Activated naive CD4-positive, alpha-beta T cell treated with anti-CD3 and anti-CD28 coated beads, Interleukin-2, amount 50 U/mL, for 16 hours (primary cell): ENCODE measurements around the gene SPG11.
"Not testable (repeated sequence)": the region's sequence is repeated elsewhere in the genome, so short reads cannot be mapped to it uniquely, and the experiment has no call there.

Experiments
- DNase-seq: peaks from one replicate; pipeline ENCODE4 v3.0.0-alpha.2; 2020

The SPG11 gene, protein sequence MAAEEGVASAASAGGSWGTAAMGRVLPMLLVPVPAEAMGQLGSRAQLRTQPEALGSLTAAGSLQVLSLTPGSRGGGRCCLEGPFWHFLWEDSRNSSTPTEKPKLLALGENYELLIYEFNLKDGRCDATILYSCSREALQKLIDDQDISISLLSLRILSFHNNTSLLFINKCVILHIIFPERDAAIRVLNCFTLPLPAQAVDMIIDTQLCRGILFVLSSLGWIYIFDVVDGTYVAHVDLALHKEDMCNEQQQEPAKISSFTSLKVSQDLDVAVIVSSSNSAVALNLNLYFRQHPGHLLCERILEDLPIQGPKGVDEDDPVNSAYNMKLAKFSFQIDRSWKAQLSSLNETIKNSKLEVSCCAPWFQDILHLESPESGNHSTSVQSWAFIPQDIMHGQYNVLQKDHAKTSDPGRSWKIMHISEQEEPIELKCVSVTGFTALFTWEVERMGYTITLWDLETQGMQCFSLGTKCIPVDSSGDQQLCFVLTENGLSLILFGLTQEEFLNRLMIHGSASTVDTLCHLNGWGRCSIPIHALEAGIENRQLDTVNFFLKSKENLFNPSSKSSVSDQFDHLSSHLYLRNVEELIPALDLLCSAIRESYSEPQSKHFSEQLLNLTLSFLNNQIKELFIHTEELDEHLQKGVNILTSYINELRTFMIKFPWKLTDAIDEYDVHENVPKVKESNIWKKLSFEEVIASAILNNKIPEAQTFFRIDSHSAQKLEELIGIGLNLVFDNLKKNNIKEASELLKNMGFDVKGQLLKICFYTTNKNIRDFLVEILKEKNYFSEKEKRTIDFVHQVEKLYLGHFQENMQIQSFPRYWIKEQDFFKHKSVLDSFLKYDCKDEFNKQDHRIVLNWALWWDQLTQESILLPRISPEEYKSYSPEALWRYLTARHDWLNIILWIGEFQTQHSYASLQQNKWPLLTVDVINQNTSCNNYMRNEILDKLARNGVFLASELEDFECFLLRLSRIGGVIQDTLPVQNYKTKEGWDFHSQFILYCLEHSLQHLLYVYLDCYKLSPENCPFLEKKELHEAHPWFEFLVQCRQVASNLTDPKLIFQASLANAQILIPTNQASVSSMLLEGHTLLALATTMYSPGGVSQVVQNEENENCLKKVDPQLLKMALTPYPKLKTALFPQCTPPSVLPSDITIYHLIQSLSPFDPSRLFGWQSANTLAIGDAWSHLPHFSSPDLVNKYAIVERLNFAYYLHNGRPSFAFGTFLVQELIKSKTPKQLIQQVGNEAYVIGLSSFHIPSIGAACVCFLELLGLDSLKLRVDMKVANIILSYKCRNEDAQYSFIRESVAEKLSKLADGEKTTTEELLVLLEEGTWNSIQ (N-terminal part only)

DNA sequence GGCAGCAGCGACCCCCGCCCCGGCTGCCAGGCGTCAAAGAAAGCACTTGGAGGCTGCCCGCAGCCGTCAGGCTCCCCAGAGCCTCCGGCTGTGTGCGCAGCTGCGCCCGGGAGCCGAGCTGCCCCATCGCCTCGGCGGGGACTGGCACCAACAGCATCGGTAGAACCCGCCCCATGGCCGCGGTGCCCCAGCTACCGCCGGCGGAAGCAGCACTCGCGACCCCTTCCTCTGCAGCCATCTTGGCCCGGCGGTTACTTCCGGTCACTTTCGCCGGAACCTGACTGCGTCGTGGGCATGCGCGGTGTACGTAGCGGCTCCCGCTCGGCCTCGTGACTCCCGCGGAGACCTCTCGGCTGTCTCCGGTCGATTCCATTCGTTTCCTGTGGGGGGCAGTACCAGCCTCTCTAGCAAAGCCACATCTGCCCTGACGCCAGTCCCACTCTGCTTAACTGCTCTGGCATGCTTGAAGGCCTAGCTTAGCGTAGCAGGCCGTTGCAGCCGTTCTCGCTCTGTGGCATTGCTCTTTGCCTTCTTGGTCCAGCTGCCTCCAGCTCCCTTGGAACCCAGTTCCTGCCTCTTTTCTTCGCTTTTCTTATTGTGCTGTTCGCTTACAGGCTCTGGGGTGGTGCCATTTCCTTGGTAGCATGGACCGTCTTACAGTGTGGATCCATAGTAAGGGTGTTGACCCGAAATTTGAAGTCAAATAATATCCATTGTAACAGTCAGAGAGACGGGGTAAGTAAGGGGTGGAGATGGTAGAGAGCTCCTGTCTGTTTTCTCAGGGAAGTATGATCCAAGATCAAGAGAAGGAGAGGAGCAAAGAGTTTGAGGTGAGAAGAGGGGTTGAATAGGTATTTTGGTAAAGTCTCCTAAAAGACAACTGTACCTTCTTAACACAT is at the start of gene SPG11:
SPG11 (minus strand) TSS at position 253 of the 899 bp plus-strand sequence; CDS start at position 238, 15 bp downstream.
- peak; percentile 95 for DNase-seq

DNA sequence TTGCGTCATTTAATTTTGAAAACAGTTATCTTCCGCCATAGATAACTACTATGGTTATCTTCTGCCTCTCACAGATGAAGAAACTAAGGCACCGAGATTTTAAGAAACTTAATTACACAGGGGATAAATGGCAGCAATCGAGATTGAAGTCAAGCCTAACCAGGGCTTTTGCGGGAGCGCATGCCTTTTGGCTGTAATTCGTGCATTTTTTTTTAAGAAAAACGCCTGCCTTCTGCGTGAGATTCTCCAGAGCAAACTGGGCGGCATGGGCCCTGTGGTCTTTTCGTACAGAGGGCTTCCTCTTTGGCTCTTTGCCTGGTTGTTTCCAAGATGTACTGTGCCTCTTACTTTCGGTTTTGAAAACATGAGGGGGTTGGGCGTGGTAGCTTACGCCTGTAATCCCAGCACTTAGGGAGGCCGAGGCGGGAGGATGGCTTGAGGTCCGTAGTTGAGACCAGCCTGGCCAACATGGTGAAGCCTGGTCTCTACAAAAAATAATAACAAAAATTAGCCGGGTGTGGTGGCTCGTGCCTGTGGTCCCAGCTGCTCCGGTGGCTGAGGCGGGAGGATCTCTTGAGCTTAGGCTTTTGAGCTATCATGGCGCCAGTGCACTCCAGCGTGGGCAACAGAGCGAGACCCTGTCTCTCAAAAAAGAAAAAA is 49.0 kb upstream of the SPG11 start:
- peak; percentile 72 for DNase-seq

DNA sequence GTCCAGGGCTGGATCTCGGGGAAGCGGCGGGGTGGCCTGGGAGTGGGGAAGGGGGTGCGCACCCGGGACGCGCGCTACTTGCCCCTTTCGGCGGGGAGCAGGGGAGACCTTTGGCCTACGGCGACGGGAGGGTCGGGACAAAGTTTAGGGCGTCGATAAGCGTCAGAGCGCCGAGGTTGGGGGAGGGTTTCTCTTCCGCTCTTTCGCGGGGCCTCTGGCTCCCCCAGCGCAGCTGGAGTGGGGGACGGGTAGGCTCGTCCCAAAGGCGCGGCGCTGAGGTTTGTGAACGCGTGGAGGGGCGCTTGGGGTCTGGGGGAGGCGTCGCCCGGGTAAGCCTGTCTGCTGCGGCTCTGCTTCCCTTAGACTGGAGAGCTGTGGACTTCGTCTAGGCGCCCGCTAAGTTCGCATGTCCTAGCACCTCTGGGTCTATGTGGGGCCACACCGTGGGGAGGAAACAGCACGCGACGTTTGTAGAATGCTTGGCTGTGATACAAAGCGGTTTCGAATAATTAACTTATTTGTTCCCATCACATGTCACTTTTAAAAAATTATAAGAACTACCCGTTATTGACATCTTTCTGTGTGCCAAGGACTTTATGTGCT is 48.4 kb upstream of the SPG11 start:
- peak; percentile 61 for DNase-seq

DNA sequence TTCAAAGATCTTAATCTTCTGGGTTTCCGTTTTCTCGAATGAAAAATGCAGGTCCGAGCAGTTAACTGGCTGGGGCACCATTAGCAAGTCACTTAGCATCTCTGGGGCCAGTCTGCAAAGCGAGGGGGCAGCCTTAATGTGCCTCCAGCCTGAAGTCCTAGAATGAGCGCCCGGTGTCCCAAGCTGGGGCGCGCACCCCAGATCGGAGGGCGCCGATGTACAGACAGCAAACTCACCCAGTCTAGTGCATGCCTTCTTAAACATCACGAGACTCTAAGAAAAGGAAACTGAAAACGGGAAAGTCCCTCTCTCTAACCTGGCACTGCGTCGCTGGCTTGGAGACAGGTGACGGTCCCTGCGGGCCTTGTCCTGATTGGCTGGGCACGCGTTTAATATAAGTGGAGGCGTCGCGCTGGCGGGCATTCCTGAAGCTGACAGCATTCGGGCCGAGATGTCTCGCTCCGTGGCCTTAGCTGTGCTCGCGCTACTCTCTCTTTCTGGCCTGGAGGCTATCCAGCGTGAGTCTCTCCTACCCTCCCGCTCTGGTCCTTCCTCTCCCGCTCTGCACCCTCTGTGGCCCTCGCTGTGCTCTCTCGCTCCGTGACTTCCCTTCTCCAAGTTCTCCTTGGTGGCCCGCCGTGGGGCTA is 47.8 kb upstream of the SPG11 start, which contains the start of the genes B2M and PATL2:
B2M (plus strand) TSS at position 422 of the 647 bp plus-strand sequence; CDS start at position 452, 30 bp downstream.
PATL2 (minus strand) TSS at position 228 of the 647 bp plus-strand sequence. CDS start 34,833 bp downstream, outside the sequence.
- DNase-seq: peak; percentile 92

DNA sequence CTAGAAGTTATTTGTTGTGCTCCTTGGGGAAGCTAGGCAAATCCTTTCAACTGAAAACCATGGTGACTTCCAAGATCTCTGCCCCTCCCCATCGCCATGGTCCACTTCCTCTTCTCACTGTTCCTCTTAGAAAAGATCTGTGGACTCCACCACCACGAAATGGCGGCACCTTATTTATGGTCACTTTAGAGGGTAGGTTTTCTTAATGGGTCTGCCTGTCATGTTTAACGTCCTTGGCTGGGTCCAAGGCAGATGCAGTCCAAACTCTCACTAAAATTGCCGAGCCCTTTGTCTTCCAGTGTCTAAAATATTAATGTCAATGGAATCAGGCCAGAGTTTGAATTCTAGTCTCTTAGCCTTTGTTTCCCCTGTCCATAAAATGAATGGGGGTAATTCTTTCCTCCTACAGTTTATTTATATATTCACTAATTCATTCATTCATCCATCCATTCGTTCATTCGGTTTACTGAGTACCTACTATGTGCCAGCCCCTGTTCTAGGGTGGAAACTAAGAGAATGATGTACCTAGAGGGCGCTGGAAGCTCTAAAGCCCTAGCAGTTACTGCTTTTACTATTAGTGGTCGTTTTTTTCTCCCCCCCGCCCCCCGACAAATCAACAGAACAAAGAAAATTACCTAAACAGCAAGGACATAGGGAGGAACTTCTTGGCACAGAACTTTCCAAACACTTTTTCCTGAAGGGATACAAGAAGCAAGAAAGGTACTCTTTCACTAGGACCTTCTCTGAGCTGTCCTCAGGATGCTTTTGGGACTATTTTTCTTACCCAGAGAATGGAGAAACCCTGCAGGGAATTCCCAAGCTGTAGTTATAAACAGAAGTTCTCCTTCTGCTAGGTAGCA is 47.0 kb upstream of the SPG11 start:
- DNase-seq: no peak

DNA sequence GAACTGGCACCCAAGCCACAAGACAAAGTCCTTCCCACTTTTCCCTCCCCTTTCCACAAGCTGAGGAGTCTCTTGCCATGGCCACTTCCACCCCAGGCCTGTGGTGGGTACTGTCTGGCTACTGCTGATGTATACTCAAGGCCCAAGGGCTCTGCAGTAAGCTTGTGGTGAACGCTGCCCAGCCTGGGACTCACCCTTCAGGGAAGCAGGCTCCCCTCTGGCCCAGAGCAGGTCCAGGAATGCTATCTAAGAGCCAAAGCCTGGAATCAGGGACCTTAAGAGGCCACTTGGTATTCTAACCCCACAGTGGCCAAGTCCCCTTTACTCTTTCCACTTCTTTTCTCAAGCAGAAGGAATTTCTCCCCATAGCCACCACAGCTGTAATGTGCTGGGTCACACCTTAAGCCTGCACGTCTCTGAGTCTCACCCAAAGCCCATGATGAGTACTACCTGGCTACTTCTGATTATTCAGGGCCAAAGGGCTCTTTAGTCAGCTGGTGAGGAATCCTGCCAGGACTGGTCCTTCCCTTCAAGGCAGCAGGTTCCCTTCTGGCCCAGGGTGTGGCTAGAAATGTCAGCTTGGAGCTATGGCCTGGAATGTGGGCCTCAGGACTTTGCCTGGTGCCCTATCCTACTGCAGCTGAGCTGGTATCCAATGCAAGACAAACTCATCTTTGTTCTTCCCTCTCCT is 43.6 kb upstream of the SPG11 start:
- no peak for DNase-seq

DNA sequence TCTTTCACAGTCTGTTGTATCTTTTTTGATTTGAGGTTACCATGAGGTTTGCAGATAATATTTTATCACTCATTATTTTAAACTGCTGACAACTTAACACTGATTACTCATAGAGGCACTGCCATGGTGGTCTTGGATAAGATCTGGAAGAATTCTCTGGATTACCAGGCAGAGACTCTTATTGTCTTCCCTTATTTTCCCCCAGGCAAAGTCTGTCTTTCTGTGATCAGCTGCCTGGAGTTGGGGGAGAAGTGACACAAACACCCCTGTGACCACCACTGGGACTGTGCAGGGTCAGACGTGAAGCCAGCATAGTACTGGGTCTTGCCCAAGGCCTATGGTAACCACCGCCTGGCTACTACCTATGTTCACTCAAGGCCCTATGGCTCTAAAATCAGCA is 42.9 kb upstream of the SPG11 start:
- no peak for DNase-seq

DNA sequence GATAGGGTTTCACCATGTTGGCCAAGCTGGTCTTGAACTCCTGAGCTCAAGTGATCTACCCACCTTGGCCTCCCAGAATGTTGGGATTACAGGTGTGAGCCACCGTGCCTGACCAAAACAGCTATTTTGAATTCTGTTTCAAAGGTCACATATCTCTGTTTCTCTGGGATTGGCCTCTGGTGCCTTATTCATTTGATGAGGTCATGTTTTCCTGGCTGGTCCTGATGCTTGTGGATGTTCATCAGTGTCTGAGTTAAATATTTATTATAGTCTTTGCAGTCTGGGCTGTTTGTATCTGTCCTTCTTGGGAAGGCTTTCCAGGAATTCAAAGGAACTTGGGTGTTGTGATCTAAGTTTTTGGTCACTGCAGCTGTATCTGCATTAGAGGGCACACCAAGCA is 42.5 kb upstream of the SPG11 start:
- DNase-seq: no peak

DNA sequence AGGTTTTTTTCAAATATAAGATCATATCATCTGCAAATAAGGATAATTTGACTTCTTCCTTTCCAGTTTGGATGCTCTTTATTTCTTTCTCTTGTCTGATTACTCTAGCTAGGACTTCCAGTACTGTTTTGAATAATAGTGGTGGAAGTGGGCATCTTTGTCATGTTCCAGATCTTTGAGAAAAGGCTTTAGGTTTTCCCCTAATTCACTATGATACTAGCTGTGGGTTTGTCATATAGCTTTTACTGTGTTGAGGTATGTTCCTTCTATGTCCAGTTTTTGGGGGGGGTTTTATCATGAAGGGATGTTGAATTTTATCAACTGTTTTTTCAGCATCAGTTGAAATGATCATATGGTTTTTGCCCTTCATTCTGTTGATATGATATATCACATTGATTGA is 37.2 kb upstream of the SPG11 start:
- not testable (repeated sequence) for DNase-seq

DNA sequence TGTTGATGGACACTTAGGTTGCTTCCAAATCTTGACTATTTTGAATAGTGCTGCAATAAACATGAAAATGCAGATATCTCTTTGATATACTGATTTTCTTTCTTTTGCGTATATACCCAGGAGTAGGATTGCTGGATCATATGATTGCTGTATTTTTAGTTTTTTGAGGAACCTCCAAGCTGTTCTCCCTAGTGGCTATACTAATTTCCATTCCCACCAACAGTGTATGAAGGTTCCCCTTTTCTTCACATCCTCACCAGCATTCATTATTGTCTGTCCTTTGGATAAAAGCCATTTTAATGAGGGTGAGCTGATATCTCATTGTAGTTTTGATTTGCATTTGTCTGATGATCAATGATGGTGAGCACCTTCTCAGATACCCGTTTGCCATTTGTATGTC is 35.2 kb upstream of the SPG11 start:
- no peak for DNase-seq

DNA sequence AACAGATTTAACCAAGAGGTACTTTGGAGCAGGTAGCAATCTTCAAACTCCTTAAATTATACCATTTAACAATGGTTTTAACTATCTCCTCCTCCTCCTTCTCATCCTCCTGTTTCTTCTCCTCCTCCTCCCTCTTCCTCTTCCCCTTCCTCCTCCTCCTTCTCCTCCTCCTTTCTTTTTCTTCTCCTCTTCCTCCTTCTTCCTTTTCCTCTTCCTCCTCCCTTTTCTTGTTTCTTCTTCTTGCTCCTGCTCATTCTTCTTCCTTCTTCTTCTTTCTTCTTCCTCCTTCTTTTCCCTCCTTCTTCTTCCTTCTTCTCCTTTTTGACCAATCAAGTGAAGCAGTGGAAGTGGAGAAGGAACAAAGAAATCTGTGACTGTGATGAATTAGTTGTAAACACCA is 33.6 kb upstream of the SPG11 start:
- no peak for DNase-seq

DNA sequence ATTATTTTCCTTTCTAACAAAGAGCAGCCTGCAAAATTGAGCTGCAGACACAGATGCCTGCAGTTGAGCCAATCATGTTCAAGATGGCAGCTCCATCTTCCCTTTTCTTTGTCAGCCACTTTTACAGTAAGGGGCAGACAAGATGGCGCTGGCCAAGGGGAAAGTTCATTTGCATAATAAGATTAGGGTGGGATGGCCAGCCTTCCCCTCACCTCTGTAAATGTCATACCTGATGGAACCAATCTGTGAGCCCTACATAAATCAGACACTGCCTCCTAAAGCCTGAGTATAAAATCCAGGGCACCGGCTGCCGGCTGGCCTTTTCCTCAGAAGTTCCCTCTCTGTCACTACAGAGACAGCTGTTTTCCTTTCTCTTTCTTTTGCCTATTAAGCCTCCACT is 31.8 kb upstream of the SPG11 start:
- no peak for DNase-seq

DNA sequence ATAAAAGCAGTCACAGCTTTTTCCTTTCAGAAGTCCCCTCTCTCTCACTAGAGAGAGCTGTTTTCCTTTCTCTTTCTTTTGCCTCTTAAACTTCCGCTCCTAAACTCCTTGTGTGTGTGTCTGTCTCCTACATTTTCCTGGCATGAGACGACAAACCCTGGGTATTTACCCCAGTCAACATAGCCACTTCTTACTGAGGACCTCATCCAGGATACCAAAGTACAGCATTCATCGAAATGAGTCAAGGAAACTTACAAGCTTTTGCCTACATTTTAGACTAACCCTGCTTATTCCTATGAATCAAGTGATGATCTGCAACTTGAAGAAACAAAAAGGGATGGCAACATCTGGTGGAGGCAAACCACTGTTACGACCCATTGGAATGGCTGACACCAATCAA is 31.0 kb upstream of the SPG11 start:
- DNase-seq: no peak

DNA sequence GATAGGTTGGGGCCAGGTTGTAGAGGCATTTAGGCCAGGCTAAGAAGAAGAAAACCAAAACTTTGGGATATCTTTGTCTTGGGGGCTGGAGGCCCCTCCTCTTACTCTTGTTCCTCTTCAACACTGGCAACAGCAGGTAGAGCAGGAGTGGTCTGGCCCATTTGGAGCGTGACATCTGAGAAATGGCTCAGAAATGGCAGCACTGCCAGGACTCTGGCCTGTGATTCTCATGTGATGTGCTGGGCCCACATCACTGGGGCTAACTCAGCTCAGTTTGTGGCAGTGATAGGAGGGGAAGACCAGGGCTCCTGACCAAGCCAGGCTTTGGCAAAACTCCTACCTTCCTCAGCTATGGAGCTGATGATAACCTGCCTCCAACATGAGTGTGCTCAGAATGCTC is 29.2 kb upstream of the SPG11 start:
- DNase-seq: no peak

DNA sequence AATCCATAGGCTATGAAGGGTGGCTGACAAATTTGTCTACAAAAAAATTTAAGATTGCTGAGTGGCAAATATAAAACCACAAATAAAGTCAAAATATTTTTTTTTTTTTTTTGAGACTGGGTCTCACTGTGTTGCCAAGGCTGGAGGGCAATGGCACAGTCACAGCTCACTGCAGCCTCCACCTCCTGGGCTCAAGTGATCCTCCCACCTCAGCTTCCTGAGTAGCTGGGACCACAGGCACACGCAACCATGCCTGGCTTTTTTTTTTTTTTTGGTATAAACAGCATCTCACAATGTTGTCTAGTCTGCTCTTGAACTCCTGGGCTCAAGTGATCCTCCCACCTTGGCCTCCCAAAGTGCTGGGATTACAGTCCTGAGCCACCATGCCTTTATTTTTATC is 26.8 kb upstream of the SPG11 start:
- DNase-seq: not testable (repeated sequence)

DNA sequence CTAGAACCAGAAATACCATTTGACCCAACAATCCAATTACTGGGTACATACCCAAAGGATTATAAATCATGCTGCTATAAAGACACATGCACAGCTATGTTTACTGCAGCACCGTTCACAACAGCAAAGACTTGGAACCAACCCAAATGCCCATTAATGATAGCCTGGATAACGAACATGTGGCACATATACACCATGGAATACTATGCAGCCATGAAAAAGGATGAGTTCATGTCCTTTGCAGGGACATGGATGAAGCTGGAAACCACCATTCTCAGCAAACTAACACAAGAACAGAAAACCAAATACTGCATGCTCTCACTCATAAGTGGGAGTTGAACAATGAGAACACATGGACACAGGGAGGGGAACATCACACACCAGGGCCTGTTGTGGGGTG is 25.9 kb upstream of the SPG11 start:
- DNase-seq: not testable (repeated sequence)

DNA sequence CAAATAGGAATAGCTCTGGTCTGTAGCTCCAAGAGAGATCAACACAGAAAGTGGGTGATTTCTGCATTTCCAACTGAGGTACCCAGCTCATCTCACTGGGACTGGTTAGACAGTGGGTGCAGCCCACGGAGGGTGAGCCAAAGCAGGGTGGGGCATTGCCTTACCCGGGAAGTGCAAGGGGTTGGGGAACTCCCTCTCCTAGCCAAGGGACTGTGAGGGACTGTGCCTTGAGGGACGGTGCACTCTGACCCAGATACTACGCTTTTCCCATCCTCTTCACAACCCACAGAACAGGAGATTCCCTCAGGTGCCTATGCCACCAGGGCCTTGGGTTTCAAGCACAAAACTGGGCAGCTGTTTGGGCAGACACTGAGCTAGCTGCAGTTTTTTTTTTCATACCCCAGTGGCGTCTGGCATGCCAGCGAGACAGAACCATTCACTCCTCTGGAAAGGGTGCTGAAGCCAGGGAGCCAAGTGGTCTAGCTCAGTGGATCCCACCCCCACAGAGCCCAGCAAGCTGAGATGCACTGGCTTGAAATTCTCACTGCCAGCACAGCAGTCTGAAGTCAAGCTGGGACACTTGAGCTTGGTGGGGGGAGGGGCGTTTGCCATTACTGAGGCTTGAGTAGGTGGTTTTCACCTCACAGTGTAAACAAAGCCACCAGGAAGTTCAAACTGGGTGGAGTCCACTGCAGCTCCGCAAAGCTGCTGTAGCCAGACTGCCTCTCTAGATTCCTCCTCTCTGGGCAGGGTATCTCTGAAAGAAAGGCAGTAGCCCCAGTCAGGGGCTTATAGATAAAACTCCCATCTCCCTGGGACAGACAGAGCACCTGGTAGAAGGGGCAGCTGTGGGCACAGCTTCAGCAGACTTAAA is 19.6 kb upstream of the SPG11 start:
- DNase-seq: peak; percentile 60
